ENCODE measurements around the gene ARHGEF11.
"Not testable (repeated sequence)": the region's sequence is repeated elsewhere in the genome, so short reads cannot be mapped to it uniquely, and the experiment has no call there.

Gene ARHGEF11

GRCh38 chr1:157045250-157046218 is at the start of gene ARHGEF11:
TSS of gene ARHGEF11 (minus strand) at chr1:157045742. CDS start at chr1:157044330, 1,412 bp downstream.
- peak in 50 of 51 donors; percentile 44 to 92 (median 82) for DNase-seq

- no peak for DNase-seq
Observed at GRCh38 chr1:157095091-157095490, 49.5 kb upstream of the ARHGEF11 start.

- peak in 22 of 51 donors; percentile 4 to 51 (median 26) for DNase-seq
Observed at GRCh38 chr1:157092831-157093230, 47.3 kb upstream of the ARHGEF11 start.

GRCh38 chr1:157091668-157092273 is 46.2 kb upstream of the ARHGEF11 start:
- DNase-seq = no peak

- no peak for DNase-seq
Observed at GRCh38 chr1:157091186-157091585, 45.6 kb upstream of the ARHGEF11 start.

GRCh38 chr1:157090771-157091170 is 45.2 kb upstream of the ARHGEF11 start:
- DNase-seq = no peak

- DNase-seq = peak in 46 of 51 donors; percentile 26 to 90 (median 63)
Observed at GRCh38 chr1:157090196-157090647, 44.7 kb upstream of the ARHGEF11 start.

- DNase-seq = no peak
Observed at GRCh38 chr1:157089789-157090188, 44.2 kb upstream of the ARHGEF11 start.

GRCh38 chr1:157088607-157089006 is 43.1 kb upstream of the ARHGEF11 start:
- no peak for DNase-seq

- no peak for DNase-seq
Observed at GRCh38 chr1:157087030-157087429, 41.5 kb upstream of the ARHGEF11 start.

- no peak for DNase-seq
Observed at GRCh38 chr1:157086299-157086698, 40.8 kb upstream of the ARHGEF11 start.

GRCh38 chr1:157085421-157085820 is 39.9 kb upstream of the ARHGEF11 start:
- DNase-seq = no peak

- DNase-seq = no peak
Observed at GRCh38 chr1:157084720-157085119, 39.2 kb upstream of the ARHGEF11 start.

- DNase-seq = no peak
Observed at GRCh38 chr1:157081707-157082106, 36.2 kb upstream of the ARHGEF11 start.

- DNase-seq = no peak
Observed at GRCh38 chr1:157080714-157081113, 35.2 kb upstream of the ARHGEF11 start.

GRCh38 chr1:157077394-157077793 is 31.9 kb upstream of the ARHGEF11 start:
- no peak for DNase-seq

- peak in 36 of 51 donors; percentile 4 to 72 (median 37) for DNase-seq
Observed at GRCh38 chr1:157073944-157074685, 28.6 kb upstream of the ARHGEF11 start.

- DNase-seq = no peak
Observed at GRCh38 chr1:157069601-157070000, 24.1 kb upstream of the ARHGEF11 start.

GRCh38 chr1:157059241-157059640 is 13.7 kb upstream of the ARHGEF11 start:
- DNase-seq = not testable (repeated sequence)

- DNase-seq = no peak
Observed at GRCh38 chr1:157056269-157056668, 10.7 kb upstream of the ARHGEF11 start.

- DNase-seq = not testable (repeated sequence)
Observed at GRCh38 chr1:157055729-157056128, 10.2 kb upstream of the ARHGEF11 start.

GRCh38 chr1:157050836-157051235 is 5.3 kb upstream of the ARHGEF11 start:
- no peak for DNase-seq
